Psoas muscle (tissue), 8 donors: Measurements from ENCODE around the gene TNIP1. TPM values are rescaled to one million over a fixed set of nuclear protein-coding genes. Genes with fewer than 3 reads are reported as not detected.

Experiments used
- ATAC-seq, 4 donors: fragments of 200-7000 bp; cut with Tn5 transposase; one replicate each; pipeline ENCODE4 v1.9.1; 2020; ENCODE audit warnings: moderate library complexity in 3 of 4, mild to moderate bottlenecking in 2 of 4
- DNase-seq, 2 donors: peaks; one replicate each; pipeline ENCODE4 v3.0.0-alpha.2; 2020
- H3K27ac ChIP-seq: fragments of 200-600 bp; one replicate; pipeline ENCODE4 v1.8.0; 2022
- H3K27me3 ChIP-seq, 3 donors: fragments of 200-600 bp in 1 of 3; one replicate each; pipeline versions ENCODE4 v1.6.1 to v1.8.0; 2013 to 2022; ENCODE audit warnings: low read length in 2 of 3, mild to moderate bottlenecking in 2 of 3, moderate library complexity in 1 of 3; ENCODE audit not compliant: insufficient read depth in 3 of 3
- H3K36me3 ChIP-seq, 2 donors: fragments of 200-600 bp in 1 of 2; one replicate each; pipeline versions ENCODE4 v1.6.1 to v1.8.0; 2013 to 2022; ENCODE audit warnings: low read depth in 1 of 2, mild to moderate bottlenecking in 1 of 2, moderate library complexity in 1 of 2; ENCODE audit not compliant: insufficient read depth in 1 of 2
- H3K4me1 ChIP-seq: fragments of 200-600 bp; one replicate; pipeline ENCODE4 v1.8.0; 2022
- H3K4me3 ChIP-seq: fragments of 200-600 bp; one replicate; pipeline ENCODE4 v1.8.0; 2022; ENCODE audit warnings: mild to moderate bottlenecking
- H3K9me3 ChIP-seq: fragments of 200-600 bp; one replicate; pipeline ENCODE4 v1.8.0; 2022
- WGBS, 3 donors: extraction: QIAGEN DNeasy Blood & Tissue Kit; methylation state at CpG; one replicate each; pipeline versions ENCODE4 v1.1.6 to v1.1.7; 2013; 5-methylcytosine and 5-hydroxymethylcytosine counted together
- intact Hi-C, 2 donors: fragments of 100-400 bp; cut with DNase I; formaldehyde crosslinking; loops; one replicate each; pipeline versions ENCODE4 v1.11.0 to v1.14.2; 2022
- polyA plus RNA-seq, 3 donors: library from polyadenylated mRNA; stranded (reverse); fragments of 200-250 nt; gene quantifications; one replicate each; pipeline ENCODE4 v1.2.3, GENCODE V29; 2013
- total RNA-seq, 4 donors: library from RNA; stranded (reverse); fragmentation: NEBNext Ultra II Directional in 2 of 4; extraction: Animal tissue kit (Norgen Biotek cat#: 25700) in 2 of 4; gene quantifications; one replicate each; pipeline versions ENCODE4 v1.2.1 to v1.2.4, GENCODE V29; 2021 to 2023
- TF ChIP-seq, protein P1 (sequence below): fragments of 200-600 bp; IDR thresholded peaks from one replicate; pipeline ENCODE4 v1.8.0; 2022; ENCODE audit warnings: antibody characterized with exemption
- donor health status: healthy with polysubstance abuse.
- donor health status: DM: no; HTN: no; CAD: no; lungs with moderate emphysema.
- donor health status: Bipolar disorder and iron deficiency.
- donor health status: healthy.
- donor health status: DM: yes; HTN: yes; CAD: no.
- donor health status: DM: no; HTN: no; CAD: no.
- donor health status: DM: no; HTN: no; CAD: no.
- donor health status: DM: yes; HTN: yes; CAD: no.

Gene TNIP1
- total and polyA plus RNA-seq, 7 donors = 55.5 to 218 (median 141) TPM

DNA sequence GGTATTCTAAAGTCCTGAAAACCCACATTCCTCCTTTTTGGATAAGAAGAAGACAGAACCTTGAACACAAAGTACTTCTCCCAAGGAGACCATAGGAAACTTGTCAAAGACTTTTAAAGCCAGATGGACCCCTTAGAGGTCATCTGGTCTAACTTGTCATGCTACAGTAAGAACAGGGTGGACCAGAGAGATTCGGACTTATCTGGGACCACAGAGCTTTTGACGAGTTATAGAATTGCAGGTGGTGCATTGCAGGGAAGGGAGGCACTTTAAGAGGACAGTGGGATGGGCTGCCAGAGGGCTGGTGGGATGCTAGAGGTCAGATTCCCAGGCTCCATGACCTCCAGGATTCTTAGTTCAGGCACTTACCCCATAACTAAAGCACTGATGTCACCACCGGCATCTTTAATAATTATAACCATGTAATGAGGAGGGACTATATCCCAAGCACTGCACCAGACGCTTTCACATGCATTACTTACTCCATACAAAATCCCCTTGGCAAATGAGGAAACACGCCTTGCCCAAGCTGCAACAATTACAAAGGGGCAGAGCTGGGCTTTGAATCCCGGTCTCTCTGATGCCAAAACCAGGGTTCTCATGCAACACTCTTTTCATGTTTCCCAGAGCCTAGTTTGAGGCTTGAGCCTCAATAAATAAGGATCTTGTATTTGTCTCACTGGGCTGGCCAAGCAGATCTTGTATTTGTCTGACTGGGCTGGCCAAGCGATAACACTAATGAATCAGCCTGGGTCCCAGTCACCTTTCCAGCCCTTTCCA, 73.2 kb downstream of the TNIP1 start:
- H3K36me3 ChIP-seq = no peaks in the 10 kb centered on the region
- H3K27ac ChIP-seq = peak overlapping the region; percentile 76
- TF ChIP-seq, protein P1, sequence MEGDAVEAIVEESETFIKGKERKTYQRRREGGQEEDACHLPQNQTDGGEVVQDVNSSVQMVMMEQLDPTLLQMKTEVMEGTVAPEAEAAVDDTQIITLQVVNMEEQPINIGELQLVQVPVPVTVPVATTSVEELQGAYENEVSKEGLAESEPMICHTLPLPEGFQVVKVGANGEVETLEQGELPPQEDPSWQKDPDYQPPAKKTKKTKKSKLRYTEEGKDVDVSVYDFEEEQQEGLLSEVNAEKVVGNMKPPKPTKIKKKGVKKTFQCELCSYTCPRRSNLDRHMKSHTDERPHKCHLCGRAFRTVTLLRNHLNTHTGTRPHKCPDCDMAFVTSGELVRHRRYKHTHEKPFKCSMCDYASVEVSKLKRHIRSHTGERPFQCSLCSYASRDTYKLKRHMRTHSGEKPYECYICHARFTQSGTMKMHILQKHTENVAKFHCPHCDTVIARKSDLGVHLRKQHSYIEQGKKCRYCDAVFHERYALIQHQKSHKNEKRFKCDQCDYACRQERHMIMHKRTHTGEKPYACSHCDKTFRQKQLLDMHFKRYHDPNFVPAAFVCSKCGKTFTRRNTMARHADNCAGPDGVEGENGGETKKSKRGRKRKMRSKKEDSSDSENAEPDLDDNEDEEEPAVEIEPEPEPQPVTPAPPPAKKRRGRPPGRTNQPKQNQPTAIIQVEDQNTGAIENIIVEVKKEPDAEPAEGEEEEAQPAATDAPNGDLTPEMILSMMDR = no peak
- peaks cover 32% of the 10 kb centered on the region for H3K4me1 ChIP-seq
- no peaks in the 10 kb centered on the region for H3K27me3 ChIP-seq
- 59 to 73% (median 64%) methylated on average over 7 of the region's 7 CpGs for WGBS, 3 donors
- H3K4me3 ChIP-seq = no peak overlapping the region
- no peaks in the 10 kb centered on the region for H3K9me3 ChIP-seq
- intact Hi-C loops = no loop called here
- DNase-seq (no peak), ATAC-seq (no peak)

- Histone ChIP-seq H3K4me1 (peaks cover 32% of the 10 kb centered on the region), H3K36me3 (no peaks in the 10 kb centered on the region), H3K27ac (peak overlapping the region; percentile 76), H3K27me3 (no peaks in the 10 kb centered on the region), H3K9me3 (no peaks in the 10 kb centered on the region), H3K4me3 (no peak overlapping the region)
- 66 to 74% (median 71%) methylated on average over 5 of the region's 5 CpGs for WGBS, 3 donors
- intact Hi-C loops = no loop called here
- peak in 2 of 4 donors; percentile 5 to 16 for ATAC-seq
- peak; percentile 59 to 75 for DNase-seq
- TF ChIP-seq, protein P1 = no peak
Measured at GRCh38 chr5:151006704-151007334, 74.0 kb downstream of the TNIP1 start.

DNA sequence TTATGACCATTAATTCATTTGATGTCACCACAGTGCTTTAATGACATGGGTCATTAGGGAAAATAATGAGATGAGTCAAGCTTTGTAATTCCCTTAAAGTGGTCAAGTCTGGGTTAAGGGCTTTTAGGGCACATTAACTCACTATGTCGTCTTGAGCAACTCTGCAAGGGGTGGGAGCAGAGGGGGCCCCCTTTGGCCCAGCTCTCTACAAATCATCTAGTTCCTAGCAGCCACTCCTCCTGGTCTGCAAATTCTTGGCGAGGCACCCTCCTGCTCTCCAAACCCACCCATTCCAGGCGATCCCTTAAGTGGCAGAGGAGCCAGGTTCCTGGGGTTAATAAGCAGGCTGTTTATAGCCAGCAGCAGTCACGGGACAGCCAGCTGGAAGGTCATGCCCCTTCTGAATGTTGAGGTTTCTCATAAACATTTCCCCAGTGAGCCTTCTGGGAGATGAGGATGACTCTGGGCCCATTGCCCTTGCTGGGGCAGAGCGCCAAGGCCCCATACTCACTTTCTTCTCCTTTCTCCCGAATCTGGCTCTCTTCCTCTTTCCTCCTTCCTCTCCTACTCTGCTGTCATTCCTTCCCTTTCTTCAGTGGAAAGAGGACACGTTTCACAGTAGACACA, 74.8 kb downstream of the TNIP1 start:
- TF ChIP-seq, protein P1 = no peak
- WGBS, 3 donors = 15 to 19% (median 18%) methylated on average over 7 of the region's 7 CpGs
- DNase-seq (peak; percentile 90 to 93), ATAC-seq (peak; percentile 72 to 81 (median 74))
- Histone ChIP-seq H3K9me3 (no peaks in the 10 kb centered on the region), H3K4me1 (peaks cover 32% of the 10 kb centered on the region), H3K36me3 (no peaks in the 10 kb centered on the region), H3K27me3 (no peaks in the 10 kb centered on the region), H3K4me3 (peak overlapping the region; percentile 6), H3K27ac (peak overlapping the region; percentile 76)
- intact Hi-C loops = no loop called here

DNA sequence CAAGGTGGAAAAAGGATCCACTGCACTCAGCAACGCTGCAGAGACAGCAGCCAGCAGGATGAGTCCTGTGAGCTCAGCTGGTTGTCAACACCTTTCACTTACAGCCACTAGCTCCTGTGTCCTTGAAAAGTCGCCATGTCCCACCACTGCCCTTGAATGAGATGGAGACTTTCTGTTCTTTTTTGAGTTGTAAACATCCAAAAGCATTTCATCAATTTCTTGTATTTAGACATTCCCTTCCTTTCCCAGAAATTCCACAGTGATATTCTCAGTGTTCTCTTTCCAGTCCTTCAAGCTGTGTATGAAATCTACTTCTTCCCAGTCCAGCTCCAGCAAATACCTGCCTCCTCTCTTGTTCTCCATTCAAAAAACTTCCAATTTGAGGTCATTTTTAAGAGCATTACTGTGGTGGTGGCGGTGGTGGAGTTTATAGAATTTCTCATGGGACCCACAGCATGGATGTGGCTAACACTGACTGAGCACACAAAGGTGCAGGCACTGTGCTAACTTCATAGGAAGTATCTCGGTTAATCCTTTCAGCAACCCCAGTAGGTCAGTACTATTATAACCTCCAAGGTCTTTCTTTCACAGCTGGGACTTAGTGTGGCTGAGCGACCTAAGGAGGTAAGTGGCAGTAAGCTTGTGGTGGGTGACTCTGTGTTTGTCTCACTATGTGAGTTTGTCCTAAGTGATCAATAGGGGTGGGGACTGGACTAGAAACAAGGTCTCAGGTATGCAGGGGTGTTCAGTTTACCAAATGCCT, 75.5 kb downstream of the TNIP1 start:
- 32 to 46% (median 36%) methylated on average over 5 of the region's 5 CpGs for WGBS, 3 donors
- H3K4me1 ChIP-seq = peaks cover 32% of the 10 kb centered on the region
- intact Hi-C loops = no loop called here

More for the DNA sequence above, 75.5 kb downstream of the TNIP1 start:
- TF ChIP-seq, protein P1 = no peak
- Histone ChIP-seq H3K36me3 (no peaks in the 10 kb centered on the region), H3K9me3 (no peaks in the 10 kb centered on the region), H3K4me3 (peak overlapping the region; percentile 6), H3K27ac (peak overlapping the region; percentile 76), H3K27me3 (no peaks in the 10 kb centered on the region)
- ATAC-seq (peak; percentile 55 to 80 (median 61)), DNase-seq (peak; percentile 69 to 78)
